ENCODE measurements around the gene KNCN. TPM values are rescaled to one million over a fixed set of nuclear protein-coding genes. Genes with fewer than 3 reads are reported as not detected.

The KNCN gene
- total RNA-seq, 4 donors from 2014 or later, result not detected

- H3K27ac ChIP-seq, result no peak overlapping the region
- H3K36me3 ChIP-seq, result peaks cover 0 to 55% (median 0%) of the 10 kb centered on the region in 3 donors
- H3K27me3 ChIP-seq, result no peaks in the 10 kb centered on the region
- H3K9me3 ChIP-seq, result no peaks in the 10 kb centered on the region
- no peak overlapping the region for H3K4me3 ChIP-seq
- no peaks in the 10 kb centered on the region for H3K4me1 ChIP-seq
- DNase-seq, result no peak
- TF ChIP-seq CTCF (IDR thresholded peaks at IDR 0.05) (no peak), POLR2A (IDR thresholded peaks at IDR 0.05) (no peak)
These were observed 6.9 kb upstream of the KNCN start for GRCh38 chr1:46558141-46558963.

GRCh38 chr1:46557403-46557802 lies 6.0 kb upstream of the KNCN start:
- no peak for TF ChIP-seq CTCF (IDR thresholded peaks at IDR 0.05)
- TF ChIP-seq POLR2A (IDR thresholded peaks at IDR 0.05), result no peak
- no peak for DNase-seq

GRCh38 chr1:46556822-46557221 lies 5.4 kb upstream of the KNCN start:
- peaks cover 0 to 42% (median 0%) of the 10 kb centered on the region in 3 donors for H3K36me3 ChIP-seq
- H3K9me3 ChIP-seq, result no peaks in the 10 kb centered on the region
- H3K4me3 ChIP-seq, result no peak overlapping the region
- no peaks in the 10 kb centered on the region for H3K27me3 ChIP-seq
- TF ChIP-seq CTCF (IDR thresholded peaks at IDR 0.05) (no peak), POLR2A (IDR thresholded peaks at IDR 0.05) (no peak)
- no peak for DNase-seq
- H3K27ac ChIP-seq, result no peak overlapping the region
- no peaks in the 10 kb centered on the region for H3K4me1 ChIP-seq

More at GRCh38 chr1:46557403-46557802, 6.0 kb upstream of the KNCN start:
- Histone ChIP-seq H3K36me3 (peaks cover 0 to 45% (median 0%) of the 10 kb centered on the region in 3 donors), H3K9me3 (no peaks in the 10 kb centered on the region), H3K27ac (no peak overlapping the region), H3K27me3 (no peaks in the 10 kb centered on the region), H3K4me3 (no peak overlapping the region), H3K4me1 (no peaks in the 10 kb centered on the region)

- no peak overlapping the region for H3K4me3 ChIP-seq
- no peaks in the 10 kb centered on the region for H3K27me3 ChIP-seq
- H3K9me3 ChIP-seq, result no peaks in the 10 kb centered on the region
- no peak overlapping the region for H3K27ac ChIP-seq
- peaks cover 0 to 34% (median 0%) of the 10 kb centered on the region in 3 donors for H3K36me3 ChIP-seq
- TF ChIP-seq POLR2A (IDR thresholded peaks at IDR 0.05) (no peak), CTCF (IDR thresholded peaks at IDR 0.05) (no peak)
- no peaks in the 10 kb centered on the region for H3K4me1 ChIP-seq
- no peak for DNase-seq
These were observed 4.6 kb upstream of the KNCN start for GRCh38 chr1:46555826-46556619.

- peaks cover 0 to 5% (median 0%) of the 10 kb centered on the region in 4 donors for H3K4me1 ChIP-seq
These were observed 3.3 kb upstream of the KNCN start for GRCh38 chr1:46554597-46555381.

More at GRCh38 chr1:46554597-46555381, 3.3 kb upstream of the KNCN start:
- Histone ChIP-seq H3K9me3 (no peaks in the 10 kb centered on the region), H3K4me3 (no peak overlapping the region), H3K27ac (no peak overlapping the region), H3K27me3 (no peaks in the 10 kb centered on the region), H3K36me3 (peaks cover 0 to 22% (median 0%) of the 10 kb centered on the region in 3 donors)
- no peak for DNase-seq
- TF ChIP-seq CTCF (IDR thresholded peaks at IDR 0.05) (no peak), POLR2A (IDR thresholded peaks at IDR 0.05) (no peak)
